ENCODE results near the gene RHEX. TPM values are rescaled to one million over a fixed set of nuclear protein-coding genes. Genes with fewer than 3 reads are reported as not detected.

The RHEX gene
- polyA plus RNA-seq, 1 donor: 0.45 TPM

DNA sequence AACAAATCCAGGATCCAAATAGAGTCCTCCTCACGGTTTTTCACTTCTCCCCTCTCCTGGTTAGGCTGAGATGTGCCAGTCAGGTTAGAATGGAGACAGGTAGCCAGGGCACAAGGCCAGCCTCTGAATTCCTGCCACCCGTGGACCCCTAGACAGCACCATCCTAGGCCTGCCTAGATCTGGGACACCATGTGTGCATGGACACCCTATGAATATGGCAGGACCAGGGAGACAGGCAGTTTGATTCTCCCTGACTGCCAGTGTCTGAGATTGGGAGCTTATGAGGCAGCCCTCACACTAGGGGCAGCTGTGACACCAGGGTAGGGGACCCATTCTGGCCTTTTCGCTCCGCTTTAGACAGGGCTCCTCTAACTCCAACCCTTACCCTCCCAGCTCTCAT lies 56.7 kb downstream of the RHEX start:
- Histone ChIP-seq H3K4me3 (ENCODE audit: low read length) (no peak overlapping the region), H3K9me3 (ENCODE audit: control insufficient read depth, low read depth, low read length) (no peaks in the 10 kb centered on the region), H3K27me3 (ENCODE audit: control insufficient read depth, insufficient read depth, low read length) (no peaks in the 10 kb centered on the region), H3K27ac (ENCODE audit: low read length) (no peak overlapping the region), H3K4me1 (ENCODE audit: control insufficient read depth, insufficient read depth, low read length) (peaks cover 3% of the 10 kb centered on the region), H3K36me3 (ENCODE audit: control insufficient read depth, insufficient read depth, low read length) (no peaks in the 10 kb centered on the region)
- no CpG with 5 or more reads among the region's 4 CpGs for WGBS (ENCODE audit: insufficient coverage, low lambda C conversion rate)
- DNase-seq: no peak

DNA sequence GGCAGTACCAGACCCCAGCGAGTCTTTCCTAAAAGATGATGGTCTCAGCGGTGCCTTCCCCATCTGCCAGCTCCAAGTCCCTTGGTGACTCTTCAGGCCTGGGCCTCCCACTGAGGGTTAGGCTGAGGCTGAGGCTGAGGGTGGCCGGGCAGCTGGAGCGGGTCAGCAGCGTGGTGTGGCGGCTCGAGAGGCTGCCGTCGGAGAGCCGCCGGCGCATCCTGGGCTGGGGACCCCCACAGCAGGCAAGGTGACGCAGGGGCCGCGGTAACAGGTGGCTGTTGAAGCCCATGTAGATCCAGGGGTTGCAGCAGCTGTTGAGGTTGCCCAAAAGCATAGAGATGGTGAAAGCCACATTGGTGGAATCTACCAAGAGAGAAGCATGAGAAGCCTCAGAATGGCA lies 57.2 kb downstream of the RHEX start:
- Histone ChIP-seq H3K27me3 (ENCODE audit: control insufficient read depth, insufficient read depth, low read length) (no peaks in the 10 kb centered on the region), H3K4me3 (ENCODE audit: low read length) (no peak overlapping the region), H3K4me1 (ENCODE audit: control insufficient read depth, insufficient read depth, low read length) (peaks cover 3% of the 10 kb centered on the region), H3K9me3 (ENCODE audit: control insufficient read depth, low read depth, low read length) (no peaks in the 10 kb centered on the region), H3K36me3 (ENCODE audit: control insufficient read depth, insufficient read depth, low read length) (no peaks in the 10 kb centered on the region), H3K27ac (ENCODE audit: low read length) (no peak overlapping the region)
- no peak for DNase-seq
- WGBS (ENCODE audit: insufficient coverage, low lambda C conversion rate): no CpG with 5 or more reads among the region's 15 CpGs

DNA sequence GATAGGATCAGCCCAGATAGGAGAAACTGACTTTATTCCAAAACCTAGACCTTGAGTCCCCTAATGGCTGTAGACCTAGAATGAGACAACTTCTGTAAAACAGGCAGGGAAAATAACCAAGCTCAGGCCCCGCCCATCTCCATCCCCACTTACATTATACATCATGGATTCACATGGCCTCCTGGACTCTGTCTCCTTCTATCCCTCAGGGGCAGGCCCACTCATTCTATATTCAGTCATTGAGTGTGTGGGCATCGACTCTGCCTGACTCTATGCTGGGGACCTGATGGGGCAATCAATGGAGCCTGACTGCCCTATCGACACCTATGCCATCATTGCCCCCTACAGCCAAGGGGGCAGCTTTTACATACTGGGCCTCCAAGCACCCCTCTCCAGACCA lies 57.8 kb downstream of the RHEX start:
- H3K4me1 ChIP-seq (ENCODE audit: control insufficient read depth, insufficient read depth, low read length): peaks cover 3% of the 10 kb centered on the region
- H3K36me3 ChIP-seq (ENCODE audit: control insufficient read depth, insufficient read depth, low read length): no peaks in the 10 kb centered on the region
- H3K27me3 ChIP-seq (ENCODE audit: control insufficient read depth, insufficient read depth, low read length): no peaks in the 10 kb centered on the region
- no peak overlapping the region for H3K27ac ChIP-seq (ENCODE audit: low read length)
- H3K9me3 ChIP-seq (ENCODE audit: control insufficient read depth, low read depth, low read length): no peaks in the 10 kb centered on the region
- no peak for DNase-seq
- H3K4me3 ChIP-seq (ENCODE audit: low read length): no peak overlapping the region
- WGBS (ENCODE audit: insufficient coverage, low lambda C conversion rate): no CpG with 5 or more reads among the region's 3 CpGs

DNA sequence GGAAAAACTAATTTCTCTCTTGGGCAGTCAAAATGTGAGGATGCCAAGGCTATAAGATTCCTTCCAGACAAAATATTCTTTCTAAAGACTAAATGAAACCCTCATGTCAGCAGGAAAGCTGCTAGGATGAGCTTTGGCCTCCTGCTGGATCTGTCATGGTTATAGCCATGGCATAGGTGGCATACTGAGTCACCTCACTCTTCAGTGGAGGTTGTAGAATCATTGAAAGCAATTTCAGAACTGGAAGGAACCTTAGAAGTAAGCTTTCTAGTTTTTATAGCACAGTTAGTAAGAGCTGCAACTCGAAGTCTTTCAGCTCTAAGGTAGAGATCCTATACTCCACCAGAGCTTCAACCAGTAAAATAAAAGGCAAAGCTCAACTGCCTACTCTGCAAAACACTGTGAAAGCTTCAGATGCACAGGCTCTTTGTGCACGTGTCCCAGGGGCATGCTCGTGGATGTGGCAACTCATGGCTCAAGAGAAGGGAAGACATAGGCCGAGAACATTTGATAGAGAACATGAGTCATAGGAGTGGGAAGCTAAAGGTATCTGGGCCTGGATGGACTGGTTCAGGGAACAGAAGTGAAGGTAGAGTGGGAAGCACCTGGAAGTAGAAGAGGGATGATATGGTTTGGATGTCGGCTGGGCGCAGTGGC lies 58.4 kb downstream of the RHEX start:
- Histone ChIP-seq H3K4me3 (ENCODE audit: low read length) (no peak overlapping the region), H3K36me3 (ENCODE audit: control insufficient read depth, insufficient read depth, low read length) (no peaks in the 10 kb centered on the region), H3K4me1 (ENCODE audit: control insufficient read depth, insufficient read depth, low read length) (peaks cover 3% of the 10 kb centered on the region), H3K27ac (ENCODE audit: low read length) (no peak overlapping the region), H3K9me3 (ENCODE audit: control insufficient read depth, low read depth, low read length) (no peaks in the 10 kb centered on the region), H3K27me3 (ENCODE audit: control insufficient read depth, insufficient read depth, low read length) (peaks cover 3% of the 10 kb centered on the region)
- peak in 1 of 2 donors; percentile 13 for DNase-seq
- no CpG with 5 or more reads among the region's 6 CpGs for WGBS (ENCODE audit: insufficient coverage, low lambda C conversion rate)

DNA sequence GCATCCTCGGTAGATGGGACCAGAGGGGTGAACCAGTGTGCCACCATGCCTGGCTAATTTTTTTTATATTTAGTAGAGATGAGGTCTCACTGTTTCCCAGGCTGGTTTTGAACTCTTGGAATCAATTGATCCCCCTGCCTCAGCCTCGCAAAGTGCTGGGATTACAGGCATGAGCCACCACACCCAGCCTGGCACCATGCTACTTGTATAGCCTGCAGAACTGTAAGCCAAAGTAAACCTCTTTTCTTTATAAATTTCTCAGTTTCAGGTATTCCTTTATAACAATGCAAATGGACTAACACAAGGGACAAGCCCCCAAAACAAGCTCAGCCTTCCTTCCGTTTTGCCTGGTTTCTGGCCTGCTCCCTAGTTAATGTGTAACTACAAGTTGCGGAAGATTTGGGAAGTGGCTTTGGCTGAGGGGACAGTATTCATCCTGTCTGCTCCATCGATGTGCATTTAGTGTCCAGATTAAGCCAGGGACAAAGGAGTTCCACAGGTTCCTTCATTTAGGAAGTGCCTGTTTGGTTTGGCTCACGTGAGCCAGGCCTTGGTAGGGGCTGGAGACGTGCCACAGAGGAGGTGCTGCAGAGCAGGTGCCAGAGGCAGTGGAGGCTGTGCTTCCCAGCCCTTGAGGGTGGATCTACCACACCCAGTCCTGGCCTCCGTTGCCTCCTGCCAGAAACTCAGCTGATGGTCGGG lies 59.8 kb downstream of the RHEX start:
- WGBS (ENCODE audit: insufficient coverage, low lambda C conversion rate): 73% methylated on average over 2 of the region's 9 CpGs
- peaks cover 5% of the 10 kb centered on the region for H3K9me3 ChIP-seq (ENCODE audit: control insufficient read depth, low read depth, low read length)
- H3K4me3 ChIP-seq (ENCODE audit: low read length): no peak overlapping the region
- H3K4me1 ChIP-seq (ENCODE audit: control insufficient read depth, insufficient read depth, low read length): peaks cover 8% of the 10 kb centered on the region
- no peak overlapping the region for H3K27ac ChIP-seq (ENCODE audit: low read length)
- DNase-seq: peak in 1 of 2 donors; percentile 13
- peaks cover 16% of the 10 kb centered on the region for H3K27me3 ChIP-seq (ENCODE audit: control insufficient read depth, insufficient read depth, low read length)
- H3K36me3 ChIP-seq (ENCODE audit: control insufficient read depth, insufficient read depth, low read length): no peaks in the 10 kb centered on the region

DNA sequence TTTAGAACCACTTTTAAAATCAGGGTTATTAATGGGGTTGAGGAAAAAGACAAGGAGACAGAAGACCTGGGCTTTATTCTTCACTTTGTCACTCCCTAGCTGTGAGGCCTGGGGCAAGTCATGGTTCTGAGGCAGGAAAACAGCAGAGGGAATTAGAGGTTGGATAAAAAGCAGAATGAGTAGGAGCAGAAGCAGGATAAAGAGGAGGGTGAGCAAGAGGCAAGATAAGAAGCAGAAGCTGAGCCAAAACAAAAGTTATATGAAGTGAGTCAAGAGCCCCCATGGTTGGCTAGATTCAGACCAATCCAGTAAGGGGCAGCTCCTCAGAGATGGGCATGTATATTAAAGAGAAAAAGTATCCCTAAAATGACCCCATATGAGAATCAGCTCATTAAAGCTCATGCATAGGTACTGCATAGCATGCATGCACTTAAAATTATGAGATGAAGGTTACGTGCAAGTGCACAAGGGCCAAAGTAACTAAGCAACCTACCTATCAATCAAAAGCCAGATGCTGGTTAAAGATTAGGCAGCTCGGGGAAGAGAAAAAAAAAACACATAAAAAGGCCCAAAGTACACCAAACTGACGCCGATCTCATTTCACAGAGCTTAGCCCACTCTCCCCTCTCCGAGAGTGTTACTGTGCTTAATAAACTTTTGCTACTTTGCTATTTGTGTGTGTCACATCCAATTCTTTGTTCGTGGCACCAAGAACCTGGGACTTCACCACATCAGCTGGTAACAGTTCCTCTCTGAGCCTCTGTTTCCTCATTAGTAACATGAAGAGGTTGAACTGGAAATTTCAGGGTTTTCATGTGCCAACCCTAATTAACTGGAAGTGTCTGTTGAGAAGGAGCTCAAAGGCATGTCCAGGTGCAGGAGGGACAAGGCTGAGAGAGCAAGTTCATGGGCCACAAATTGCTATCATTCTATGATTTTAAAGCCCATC lies 62.0 kb downstream of the RHEX start:
- no peak overlapping the region for H3K4me3 ChIP-seq (ENCODE audit: low read length)
- no CpG with 5 or more reads among the region's 6 CpGs for WGBS (ENCODE audit: insufficient coverage, low lambda C conversion rate)
- H3K4me1 ChIP-seq (ENCODE audit: control insufficient read depth, insufficient read depth, low read length): peaks cover 11% of the 10 kb centered on the region
- peak in 1 of 2 donors; percentile 8 for DNase-seq
- H3K27me3 ChIP-seq (ENCODE audit: control insufficient read depth, insufficient read depth, low read length): peaks cover 27% of the 10 kb centered on the region
- no peak overlapping the region for H3K27ac ChIP-seq (ENCODE audit: low read length)
- H3K9me3 ChIP-seq (ENCODE audit: control insufficient read depth, low read depth, low read length): peaks cover 5% of the 10 kb centered on the region
- H3K36me3 ChIP-seq (ENCODE audit: control insufficient read depth, insufficient read depth, low read length): no peaks in the 10 kb centered on the region

DNA sequence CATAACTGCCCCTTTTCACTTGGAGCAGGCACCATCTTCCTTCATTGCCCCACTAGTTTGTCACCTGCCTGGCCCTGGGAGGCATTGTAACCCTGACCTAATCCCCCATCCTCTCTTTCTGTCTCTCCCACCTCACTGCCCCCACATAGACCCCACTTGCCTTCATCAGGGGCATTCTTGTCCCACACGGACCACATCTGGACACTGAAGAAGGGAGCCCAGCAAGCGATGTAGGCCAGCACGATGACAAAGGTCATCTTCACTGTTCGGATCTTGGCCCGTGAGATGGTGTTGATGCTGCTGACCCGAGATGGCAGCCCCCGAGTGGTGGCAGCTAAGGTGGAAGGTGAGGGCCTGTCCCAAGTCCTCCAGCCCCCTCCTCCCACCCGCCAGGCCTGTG lies 62.8 kb downstream of the RHEX start:
- no CpG with 5 or more reads among the region's 8 CpGs for WGBS (ENCODE audit: insufficient coverage, low lambda C conversion rate)
- peaks cover 5% of the 10 kb centered on the region for H3K9me3 ChIP-seq (ENCODE audit: control insufficient read depth, low read depth, low read length)
- H3K27ac ChIP-seq (ENCODE audit: low read length): no peak overlapping the region
- no peak overlapping the region for H3K4me3 ChIP-seq (ENCODE audit: low read length)
- peaks cover 11% of the 10 kb centered on the region for H3K4me1 ChIP-seq (ENCODE audit: control insufficient read depth, insufficient read depth, low read length)
- peaks cover 27% of the 10 kb centered on the region for H3K27me3 ChIP-seq (ENCODE audit: control insufficient read depth, insufficient read depth, low read length)
- H3K36me3 ChIP-seq (ENCODE audit: control insufficient read depth, insufficient read depth, low read length): no peaks in the 10 kb centered on the region
- no peak for DNase-seq

DNA sequence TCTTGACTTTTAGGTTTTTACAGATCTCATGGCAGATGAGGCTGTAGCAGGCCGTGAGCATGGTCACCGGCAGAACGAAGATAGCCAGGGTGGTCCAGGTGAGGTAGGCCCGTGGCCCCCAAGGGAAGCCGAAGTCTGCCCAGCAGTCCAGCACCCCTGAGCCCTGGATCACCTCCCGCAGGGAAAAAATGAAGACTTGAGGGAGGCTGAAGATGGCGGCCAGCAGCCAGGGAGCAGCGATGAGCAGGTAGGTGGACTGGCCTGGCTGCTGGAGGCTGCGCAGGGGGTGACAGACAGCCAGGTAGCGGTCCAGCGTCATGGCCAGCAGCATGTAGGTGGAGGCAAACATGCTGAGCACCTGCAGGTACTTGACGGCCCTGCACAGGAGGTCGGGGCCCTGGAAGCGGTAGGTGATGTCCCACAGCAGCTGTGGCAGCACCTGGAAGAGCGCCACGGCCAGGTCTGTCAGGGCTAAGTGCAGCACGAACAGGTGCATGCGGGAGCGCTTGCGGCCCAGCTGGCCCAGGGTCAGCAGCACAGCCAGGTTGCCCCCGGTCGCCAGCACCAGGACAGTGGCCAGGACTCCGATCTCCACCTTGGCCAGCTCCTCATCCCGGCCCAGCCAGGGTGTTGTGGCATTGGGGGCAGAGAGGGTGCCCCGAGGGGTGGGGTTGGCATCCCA lies 63.4 kb downstream of the RHEX start:
- H3K27ac ChIP-seq (ENCODE audit: low read length): no peak overlapping the region
- no CpG with 5 or more reads among the region's 25 CpGs for WGBS (ENCODE audit: insufficient coverage, low lambda C conversion rate)
- peaks cover 27% of the 10 kb centered on the region for H3K27me3 ChIP-seq (ENCODE audit: control insufficient read depth, insufficient read depth, low read length)
- DNase-seq: peak in 1 of 2 donors; percentile 5
- H3K9me3 ChIP-seq (ENCODE audit: control insufficient read depth, low read depth, low read length): peaks cover 5% of the 10 kb centered on the region
- H3K4me3 ChIP-seq (ENCODE audit: low read length): no peak overlapping the region
- H3K4me1 ChIP-seq (ENCODE audit: control insufficient read depth, insufficient read depth, low read length): peaks cover 11% of the 10 kb centered on the region
- H3K36me3 ChIP-seq (ENCODE audit: control insufficient read depth, insufficient read depth, low read length): no peaks in the 10 kb centered on the region

DNA sequence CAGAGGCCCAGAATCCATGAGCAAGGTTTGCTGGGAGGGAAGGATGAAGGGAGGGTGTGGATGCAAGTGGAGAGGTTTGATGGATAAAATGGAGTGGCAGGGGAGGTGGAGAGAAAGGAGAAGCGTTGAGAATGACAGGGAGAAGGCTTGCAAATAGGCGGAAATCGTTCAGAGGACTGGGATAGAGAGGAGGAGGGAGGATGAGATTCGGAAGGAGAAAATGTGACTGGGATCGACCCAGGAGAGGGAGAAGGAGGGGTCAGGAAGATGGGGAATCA lies 63.8 kb downstream of the RHEX start:
- H3K27ac ChIP-seq (ENCODE audit: low read length): no peak overlapping the region
- DNase-seq: no peak
- no CpG with 5 or more reads among the region's 5 CpGs for WGBS (ENCODE audit: insufficient coverage, low lambda C conversion rate)
- H3K36me3 ChIP-seq (ENCODE audit: control insufficient read depth, insufficient read depth, low read length): no peaks in the 10 kb centered on the region
- H3K4me3 ChIP-seq (ENCODE audit: low read length): peak overlapping the region; percentile 23
- H3K27me3 ChIP-seq (ENCODE audit: control insufficient read depth, insufficient read depth, low read length): peaks cover 27% of the 10 kb centered on the region
- H3K9me3 ChIP-seq (ENCODE audit: control insufficient read depth, low read depth, low read length): peaks cover 7% of the 10 kb centered on the region
- peaks cover 11% of the 10 kb centered on the region for H3K4me1 ChIP-seq (ENCODE audit: control insufficient read depth, insufficient read depth, low read length)

All from large intestine (tissue), 3 donors.